Adrenal gland (tissue), 12 donors: ENCODE results near the gene LRPAP1. TPM values are rescaled to one million over a fixed set of nuclear protein-coding genes. Genes with fewer than 3 reads are reported as not detected.
"Not testable (repeated sequence)": the region's sequence is repeated elsewhere in the genome, so short reads cannot be mapped to it uniquely, and the experiment has no call there.

Source experiments
- DNase-seq, 7 donors: peaks; one replicate each; pipeline ENCODE4 v3.0.0-alpha.2; 2019 to 2020
- H3K27ac ChIP-seq, 5 donors: fragments of 200-600 bp; sonication (generic) in 4 of 5; 1 replicate in 3 of 5; 2 replicates in 2 of 5; pipeline versions ENCODE4 v1.5.1 to v1.8.0; 2016 to 2020; ENCODE audit warnings: mild to moderate bottlenecking in 1 of 5
- H3K27me3 ChIP-seq: fragments of 200-600 bp; 2 replicates; pipeline ENCODE4 v1.8.0; 2021
- H3K36me3 ChIP-seq, 2 donors: fragments of 200-600 bp; replicated peaks in 1 of 2; 1 replicate in 1 of 2; 2 replicates in 1 of 2; pipeline versions ENCODE4 v1.5.1 to v1.8.0; 2018 to 2022
- H3K4me1 ChIP-seq, 2 donors: fragments of 200-600 bp; replicated peaks in 1 of 2; 1 replicate in 1 of 2; 2 replicates in 1 of 2; pipeline versions ENCODE4 v1.5.1 to v1.8.0; 2018 to 2021
- H3K4me3 ChIP-seq, 4 donors: fragments of 200-600 bp; sonication (generic) in 3 of 4; one replicate each; pipeline ENCODE4 v1.5.1; 2016 to 2018
- H3K9me3 ChIP-seq, 3 donors: fragments of 200-600 bp; sonication (generic) in 1 of 3; replicated peaks in 1 of 3; 1 replicate in 2 of 3; 2 replicates in 1 of 3; pipeline versions ENCODE4 v1.5.1 to v1.8.0; 2016 to 2021
- POLR2A ChIP-seq, 2 donors: fragments of 450-650 bp; IDR thresholded peaks; one replicate each; pipeline ENCODE4 v1.6.1; 2017; ENCODE audit warnings: antibody characterized with exemption in 2 of 2, mild to moderate bottlenecking in 2 of 2, moderate library complexity in 1 of 2
- WGBS, 4 donors: extraction: QIAGEN DNeasy Blood & Tissue Kit in 2 of 4; methylation state at CpG; one replicate each; pipeline versions ENCODE4 v1.1.5 to v1.1.7; 2013 to 2017; 5-methylcytosine and 5-hydroxymethylcytosine counted together
- intact Hi-C, 2 donors: fragments of 100-400 bp; cut with DNase I; formaldehyde crosslinking; loops; one replicate each; pipeline versions ENCODE4 v1.14.1 to v1.15.0; 2022 to 2023
- polyA plus RNA-seq, 3 donors: library from polyadenylated mRNA; stranded (reverse); fragments of 200-250 nt in 2 of 3; fragments of 350-450 nt in 1 of 3; fragmentation: Illumina TruSeq in 1 of 3; extraction: RNeasy Lipid Tissue Mini Kit (QIAGEN cat#74804) in 1 of 3; gene quantifications; one replicate each; pipeline ENCODE4 v1.2.3, GENCODE V29; 2013 to 2014
- total RNA-seq, 9 donors: library from RNA; depleted of rRNA in 4 of 9; stranded (reverse); fragments of >200 nt in 4 of 9; fragments of 120-200 nt in 1 of 9; fragmentation: NEBNext Ultra II Directional in 1 of 9; extraction: Animal tissue kit (Norgen Biotek cat#: 25700) in 1 of 9; gene quantifications; one replicate each; pipeline versions ENCODE4 v1.1.0 to v1.2.4, GENCODE V29; 2013 to 2023
- TF ChIP-seq, protein P1 (sequence below), 6 experiments: fragments of 450-650 bp in 4 of 6; fragments of 200-600 bp in 2 of 6; sonication (generic) in 1 of 6; IDR thresholded peaks; 1 replicate in 5 of 6; 2 replicates in 1 of 6; pipeline versions ENCODE4 v1.5.1 to v1.8.0; 2016 to 2021; ENCODE audit warnings: antibody characterized with exemption in 6 of 6, mild to moderate bottlenecking in 2 of 6, moderate library complexity in 1 of 6
- donor health status: healthy with polysubstance abuse.
- donor health status: Bipolar disorder and iron deficiency.
- donor health status: DM: yes; HTN: yes; CAD: no.
- donor health status: DM: no; HTN: no; CAD: no.
- donor health status: DM: no; HTN: no; CAD: no.
- donor health status: DM: yes; HTN: yes; CAD: no.

Gene LRPAP1
- total and polyA plus RNA-seq, 12 donors = 32.9 to 309 (median 188) TPM

GRCh38 chr4:3512719-3513118, 19.5 kb downstream of the LRPAP1 start:
- Histone ChIP-seq H3K4me3 (no peak overlapping the region), H3K27me3 (no peaks in the 10 kb centered on the region), H3K27ac (no peak overlapping the region), H3K4me1 (no peaks in the 10 kb centered on the region), H3K9me3 (no peaks in the 10 kb centered on the region), H3K36me3 (peaks cover 0 to 76% of the 10 kb centered on the region in 2 donors)
- DNase-seq = no peak
- WGBS, 4 donors = 91 to 96% (median 94%) methylated on average over 13 to 22 of the region's 22 CpGs
- TF ChIP-seq, protein P1, sequence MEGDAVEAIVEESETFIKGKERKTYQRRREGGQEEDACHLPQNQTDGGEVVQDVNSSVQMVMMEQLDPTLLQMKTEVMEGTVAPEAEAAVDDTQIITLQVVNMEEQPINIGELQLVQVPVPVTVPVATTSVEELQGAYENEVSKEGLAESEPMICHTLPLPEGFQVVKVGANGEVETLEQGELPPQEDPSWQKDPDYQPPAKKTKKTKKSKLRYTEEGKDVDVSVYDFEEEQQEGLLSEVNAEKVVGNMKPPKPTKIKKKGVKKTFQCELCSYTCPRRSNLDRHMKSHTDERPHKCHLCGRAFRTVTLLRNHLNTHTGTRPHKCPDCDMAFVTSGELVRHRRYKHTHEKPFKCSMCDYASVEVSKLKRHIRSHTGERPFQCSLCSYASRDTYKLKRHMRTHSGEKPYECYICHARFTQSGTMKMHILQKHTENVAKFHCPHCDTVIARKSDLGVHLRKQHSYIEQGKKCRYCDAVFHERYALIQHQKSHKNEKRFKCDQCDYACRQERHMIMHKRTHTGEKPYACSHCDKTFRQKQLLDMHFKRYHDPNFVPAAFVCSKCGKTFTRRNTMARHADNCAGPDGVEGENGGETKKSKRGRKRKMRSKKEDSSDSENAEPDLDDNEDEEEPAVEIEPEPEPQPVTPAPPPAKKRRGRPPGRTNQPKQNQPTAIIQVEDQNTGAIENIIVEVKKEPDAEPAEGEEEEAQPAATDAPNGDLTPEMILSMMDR (IDR thresholded peaks at IDR 0.05) = no peak
- no peak for TF ChIP-seq POLR2A (IDR thresholded peaks at IDR 0.05)
- intact Hi-C loops = no loop called here

DNA sequence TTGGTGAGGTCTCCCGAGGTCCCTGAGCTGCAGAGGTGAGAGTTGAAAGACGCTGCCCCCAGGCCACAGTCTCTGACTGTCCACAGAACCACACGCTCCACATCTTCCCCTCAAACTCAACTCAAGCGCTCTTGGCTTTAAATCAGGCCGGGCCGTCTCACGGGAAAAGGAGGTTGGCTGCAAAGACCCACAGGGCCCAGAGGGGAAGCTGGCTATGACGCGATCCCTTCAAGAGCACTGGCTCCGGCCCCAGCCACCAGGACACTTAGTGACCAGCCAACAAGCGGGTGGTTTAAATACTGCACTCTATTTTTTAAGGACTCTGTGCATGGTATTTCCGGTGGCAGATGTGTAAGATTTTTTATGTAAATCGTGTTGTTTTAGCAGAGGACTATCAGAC, 19.9 kb downstream of the LRPAP1 start:
- intact Hi-C loops = no loop called here
- 89 to 98% (median 94%) methylated on average over 13 of the region's 13 CpGs for WGBS, 4 donors
- Histone ChIP-seq H3K4me1 (no peaks in the 10 kb centered on the region), H3K27ac (no peak overlapping the region), H3K36me3 (peaks cover 0 to 71% of the 10 kb centered on the region in 2 donors), H3K27me3 (no peaks in the 10 kb centered on the region), H3K4me3 (no peak overlapping the region), H3K9me3 (no peaks in the 10 kb centered on the region)
- TF ChIP-seq, protein P1 (IDR thresholded peaks at IDR 0.05) = no peak
- TF ChIP-seq POLR2A (IDR thresholded peaks at IDR 0.05) = no peak
- no peak for DNase-seq

- peaks cover 0 to 65% of the 10 kb centered on the region in 2 donors for H3K36me3 ChIP-seq
- 60 to 94% (median 87%) methylated on average over 1 to 19 of the region's 27 CpGs for WGBS, 4 donors
- H3K27ac ChIP-seq, intact Hi-C loops, DNase-seq, H3K4me3 ChIP-seq, H3K27me3 ChIP-seq, H3K4me1 ChIP-seq, H3K9me3 ChIP-seq: not testable (repeated sequence)
These were observed 20.6 kb downstream of the LRPAP1 start for GRCh38 chr4:3511601-3512000.

DNA sequence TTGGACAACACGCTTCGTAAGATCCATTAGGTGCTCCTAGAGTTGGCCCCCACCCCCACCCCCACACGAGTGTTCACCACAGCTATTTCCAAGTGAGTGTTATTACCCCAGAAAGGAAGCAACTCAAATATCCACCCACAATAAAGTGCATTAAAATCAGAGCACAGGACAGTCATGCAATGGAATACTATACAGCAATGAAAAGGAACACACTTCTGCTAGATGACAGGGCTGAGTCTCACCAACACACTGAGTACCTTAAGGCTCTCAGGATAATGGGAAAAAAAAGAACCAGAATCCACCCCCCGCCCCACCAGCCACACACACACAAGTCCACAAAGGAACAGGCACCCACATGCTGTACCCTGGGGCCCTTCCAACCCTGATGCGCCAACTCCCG, 21.0 kb downstream of the LRPAP1 start:
- Histone ChIP-seq H3K4me3 (no peak overlapping the region), H3K27me3 (no peaks in the 10 kb centered on the region), H3K36me3 (peaks cover 0 to 61% of the 10 kb centered on the region in 2 donors), H3K4me1 (no peaks in the 10 kb centered on the region), H3K27ac (no peak overlapping the region), H3K9me3 (no peaks in the 10 kb centered on the region)
- peak in 1 of 7 donors; percentile 23 for DNase-seq
- intact Hi-C loops = no loop called here
- 80 to 98% (median 91%) methylated on average over 4 to 6 of the region's 6 CpGs for WGBS, 4 donors
- TF ChIP-seq POLR2A (IDR thresholded peaks at IDR 0.05) = no peak
- TF ChIP-seq, protein P1 (IDR thresholded peaks at IDR 0.05) = no peak

GRCh38 chr4:3510481-3510880, 21.7 kb downstream of the LRPAP1 start:
- no peaks in the 10 kb centered on the region for H3K27me3 ChIP-seq
- H3K36me3 ChIP-seq = peaks cover 0 to 54% of the 10 kb centered on the region in 2 donors
- TF ChIP-seq, protein P1 (IDR thresholded peaks at IDR 0.05) = no peak
- TF ChIP-seq POLR2A (IDR thresholded peaks at IDR 0.05) = no peak

More at GRCh38 chr4:3510481-3510880, 21.7 kb downstream of the LRPAP1 start:
- Histone ChIP-seq H3K9me3 (no peaks in the 10 kb centered on the region), H3K4me3 (no peak overlapping the region), H3K27ac (no peak overlapping the region), H3K4me1 (no peaks in the 10 kb centered on the region)
- DNase-seq = no peak
- intact Hi-C loops = no loop called here
- 94 to 96% (median 96%) methylated on average over 16 of the region's 16 CpGs for WGBS, 4 donors
